Measurements from ENCODE around the gene TMPRSS2.

DNA sequence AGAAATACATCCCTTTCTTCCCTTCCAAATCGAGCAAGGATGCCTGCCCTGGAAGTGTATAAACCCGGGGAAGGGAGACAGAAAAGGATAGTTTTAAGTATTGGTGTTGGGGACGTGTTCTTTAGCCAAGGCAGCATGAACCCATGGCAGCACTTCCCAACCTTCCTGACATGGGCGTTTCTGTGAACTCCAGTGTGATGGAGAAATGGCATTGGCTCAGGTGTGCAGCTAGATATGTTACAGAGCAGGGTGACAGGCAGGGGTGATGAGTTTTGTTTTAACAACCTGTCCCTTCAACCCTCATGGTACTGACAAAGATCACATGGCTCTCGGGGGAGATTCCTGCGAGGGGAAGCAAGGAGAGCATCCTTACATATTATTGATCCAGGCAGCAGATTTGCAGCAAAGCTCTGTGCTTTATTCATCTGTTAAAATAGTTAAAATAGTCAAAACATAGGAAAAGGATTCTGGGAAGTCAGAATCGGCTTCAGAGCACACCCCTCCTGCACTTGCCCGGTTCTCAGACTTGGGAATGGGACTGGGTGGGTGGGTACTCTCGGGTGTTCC is 78.0 kb downstream of the TMPRSS2 start:
- TF ChIP-seq TAF1 (IDR thresholded peaks at IDR 0.05; ENCODE audit: borderline replicate concordance, insufficient read depth, low read length) (no peak), REST (IDR thresholded peaks at IDR 0.05; ENCODE audit: insufficient read depth in 1 of 2, low read depth in 2 of 2, low read length in 2 of 2) (no peak), POLR2AphosphoS5 (IDR thresholded peaks at IDR 0.05; ENCODE audit: low read depth, low read length) (no peak)
